IPS-20b (cell line): ENCODE data around the gene EPHB1.

Experiments
- H3K27ac ChIP-seq: one replicate; pipeline ENCODE4 v1.5.1; 2013; ENCODE audit warnings: low read length
- H3K27me3 ChIP-seq: 2 replicates; pipeline ENCODE4 v1.6.1; 2013; ENCODE audit warnings: mild to moderate bottlenecking, low read length, inconsistent platforms; ENCODE audit not compliant: insufficient read depth
- H3K36me3 ChIP-seq: 2 replicates; pipeline ENCODE4 v1.6.1; 2013; ENCODE audit warnings: low read depth, mild to moderate bottlenecking, inconsistent platforms, low read length, moderate library complexity; ENCODE audit not compliant: insufficient read depth
- H3K4me1 ChIP-seq: 2 replicates; pipeline ENCODE4 v1.6.1; 2013; ENCODE audit warnings: mild to moderate bottlenecking, control low read depth, inconsistent platforms, low read length, moderate library complexity; ENCODE audit not compliant: insufficient read depth
- H3K4me3 ChIP-seq: 2 replicates; pipeline ENCODE4 v1.5.1; 2013; ENCODE audit warnings: mild to moderate bottlenecking, low read length, inconsistent platforms
- H3K9ac ChIP-seq: 2 replicates; pipeline ENCODE4 v1.6.1; 2013; ENCODE audit warnings: low read depth, mild to moderate bottlenecking, inconsistent platforms, low read length, moderate library complexity
- H3K9me3 ChIP-seq: 2 replicates; pipeline ENCODE4 v1.6.1; 2013; ENCODE audit warnings: mild to moderate bottlenecking, low read depth, low read length, inconsistent platforms; ENCODE audit not compliant: insufficient read depth

The EPHB1 gene

GRCh38 chr3:135083179-135083578 is 288.1 kb downstream of the EPHB1 start:
- H3K27me3 ChIP-seq: no peaks in the 10 kb centered on the region; the same call in 1 of the 2 replicates
- no peaks in the 10 kb centered on the region for H3K36me3 ChIP-seq
- H3K4me1 ChIP-seq: peaks cover 9% of the 10 kb centered on the region
- H3K9ac ChIP-seq: no peak overlapping the region
- H3K9me3 ChIP-seq: no peaks in the 10 kb centered on the region
- no peak overlapping the region for H3K27ac ChIP-seq
- H3K4me3 ChIP-seq: no peak overlapping the region

- peaks cover 9% of the 10 kb centered on the region for H3K4me1 ChIP-seq
- H3K27ac ChIP-seq: no peak overlapping the region
- no peak overlapping the region for H3K9ac ChIP-seq
- no peaks in the 10 kb centered on the region for H3K9me3 ChIP-seq
- H3K27me3 ChIP-seq: no peaks in the 10 kb centered on the region; the same call in 1 of the 2 replicates
- H3K4me3 ChIP-seq: no peak overlapping the region
- no peaks in the 10 kb centered on the region for H3K36me3 ChIP-seq
Observed at GRCh38 chr3:135083756-135084155, 288.7 kb downstream of the EPHB1 start.

- Histone ChIP-seq H3K9me3 (no peaks in the 10 kb centered on the region), H3K4me1 (peaks cover 7% of the 10 kb centered on the region)
Observed at GRCh38 chr3:135084405-135084804, 289.3 kb downstream of the EPHB1 start.

GRCh38 chr3:135084976-135085375 is 289.9 kb downstream of the EPHB1 start:
- H3K9ac ChIP-seq: no peak overlapping the region
- H3K27me3 ChIP-seq: no peaks in the 10 kb centered on the region; the same call in 1 of the 2 replicates
- no peaks in the 10 kb centered on the region for H3K9me3 ChIP-seq
- no peaks in the 10 kb centered on the region for H3K36me3 ChIP-seq
- H3K4me1 ChIP-seq: peaks cover 2% of the 10 kb centered on the region
- no peak overlapping the region for H3K27ac ChIP-seq
- no peak overlapping the region for H3K4me3 ChIP-seq

More at GRCh38 chr3:135084405-135084804, 289.3 kb downstream of the EPHB1 start:
- no peak overlapping the region for H3K4me3 ChIP-seq
- no peak overlapping the region for H3K9ac ChIP-seq
- H3K27me3 ChIP-seq: no peaks in the 10 kb centered on the region; the same call in 1 of the 2 replicates
- no peak overlapping the region for H3K27ac ChIP-seq
- no peaks in the 10 kb centered on the region for H3K36me3 ChIP-seq

- H3K4me3 ChIP-seq: no peak overlapping the region
- H3K27me3 ChIP-seq: no peaks in the 10 kb centered on the region; the same call in 1 of the 2 replicates
- H3K27ac ChIP-seq: no peak overlapping the region
- H3K9ac ChIP-seq: no peak overlapping the region
- H3K9me3 ChIP-seq: no peaks in the 10 kb centered on the region
- H3K4me1 ChIP-seq: no peaks in the 10 kb centered on the region
- H3K36me3 ChIP-seq: no peaks in the 10 kb centered on the region
Observed at GRCh38 chr3:135085652-135086436, 290.8 kb downstream of the EPHB1 start.

- Histone ChIP-seq H3K4me1 (no peaks in the 10 kb centered on the region), H3K4me3 (no peak overlapping the region), H3K9me3 (no peaks in the 10 kb centered on the region), H3K27ac (no peak overlapping the region), H3K36me3 (no peaks in the 10 kb centered on the region), H3K9ac (no peak overlapping the region), H3K27me3 (no peaks in the 10 kb centered on the region)
Observed at GRCh38 chr3:135087782-135088181, 292.7 kb downstream of the EPHB1 start.

- no peaks in the 10 kb centered on the region for H3K9me3 ChIP-seq
- H3K4me3 ChIP-seq: no peak overlapping the region
- H3K4me1 ChIP-seq: no peaks in the 10 kb centered on the region
- H3K9ac ChIP-seq: no peak overlapping the region
- H3K36me3 ChIP-seq: no peaks in the 10 kb centered on the region
- H3K27ac ChIP-seq: no peak overlapping the region
- H3K27me3 ChIP-seq: no peaks in the 10 kb centered on the region
Observed at GRCh38 chr3:135089451-135089850, 294.4 kb downstream of the EPHB1 start.

- Histone ChIP-seq H3K27me3 (no peaks in the 10 kb centered on the region), H3K27ac (no peak overlapping the region), H3K9me3 (no peaks in the 10 kb centered on the region), H3K36me3 (no peaks in the 10 kb centered on the region), H3K4me3 (no peak overlapping the region), H3K9ac (no peak overlapping the region), H3K4me1 (no peaks in the 10 kb centered on the region)
Observed at GRCh38 chr3:135090020-135090717, 295.1 kb downstream of the EPHB1 start.

- no peak overlapping the region for H3K27ac ChIP-seq
- no peak overlapping the region for H3K4me3 ChIP-seq
- no peaks in the 10 kb centered on the region for H3K9me3 ChIP-seq
- H3K27me3 ChIP-seq: no peaks in the 10 kb centered on the region
- H3K4me1 ChIP-seq: no peaks in the 10 kb centered on the region
- no peak overlapping the region for H3K9ac ChIP-seq
- no peaks in the 10 kb centered on the region for H3K36me3 ChIP-seq
Observed at GRCh38 chr3:135091946-135092345, 296.9 kb downstream of the EPHB1 start.

- Histone ChIP-seq H3K27ac (no peak overlapping the region), H3K9me3 (no peaks in the 10 kb centered on the region), H3K27me3 (no peaks in the 10 kb centered on the region), H3K9ac (no peak overlapping the region), H3K4me3 (no peak overlapping the region), H3K36me3 (no peaks in the 10 kb centered on the region), H3K4me1 (no peaks in the 10 kb centered on the region)
Observed at GRCh38 chr3:135093121-135093520, 298.1 kb downstream of the EPHB1 start.

GRCh38 chr3:135097276-135097946 is 302.4 kb downstream of the EPHB1 start:
- Histone ChIP-seq H3K36me3 (no peaks in the 10 kb centered on the region), H3K9me3 (no peaks in the 10 kb centered on the region), H3K9ac (no peak overlapping the region), H3K4me1 (peaks cover 9% of the 10 kb centered on the region; the same call in 1 of the 2 replicates), H3K4me3 (no peak overlapping the region), H3K27me3 (no peaks in the 10 kb centered on the region), H3K27ac (no peak overlapping the region)
